B cell (primary cell): ENCODE results near the gene DNAJC25. TPM values are rescaled to one million over a fixed set of nuclear protein-coding genes. Genes with fewer than 3 reads are reported as not detected.

ENCODE experiments used
- ATAC-seq: fragments of 200-7000 bp; cut with Tn5 transposase; one replicate; pipeline ENCODE4 v1.10.0; 2021; ENCODE audit warnings: low read depth, mild to moderate bottlenecking, moderate number of reproducible peaks, moderate library complexity
- CTCF ChIA-PET: fragments of 350-600 bp; sonication (Branson Sonifier 250); formaldehyde crosslinking; loops from one replicate; lab custom pipeline; 2021; ENCODE audit warnings: antibody characterized with exemption, inconsistent platforms; lab: Charles Lee
- POLR2A ChIA-PET: fragments of 350-600 bp; sonication (Branson Sonifier 250); formaldehyde crosslinking; loops from one replicate; lab custom pipeline; 2021; ENCODE audit warnings: antibody characterized with exemption; lab: Charles Lee
- DNase-seq: peaks from one replicate; pipeline ENCODE4 v3.0.0; 2013
- H2AFZ ChIP-seq: 2 replicates; pipeline ENCODE4 v1.6.1; 2012; ENCODE audit warnings: mild to moderate bottlenecking, low read depth, low read length; ENCODE audit not compliant: insufficient read depth, poor library complexity, severe bottlenecking
- H3K27ac ChIP-seq, 2 donors: 1 replicate in 1 of 2; 2 replicates in 1 of 2; pipeline ENCODE4 v1.5.1; 2012 to 2013; ENCODE audit warnings: low read length in 2 of 2, mild to moderate bottlenecking in 2 of 2, moderate library complexity in 1 of 2
- H3K27me3 ChIP-seq, 4 experiments: fragments of 200-600 bp in 1 of 4; sonication (generic) in 1 of 4; replicated peaks in 1 of 4; 1 replicate in 2 of 4; 2 replicates in 2 of 4; pipeline versions ENCODE4 v1.6.1 to v1.7.0; 2013 to 2016; ENCODE audit warnings: low read length in 3 of 4, mild to moderate bottlenecking in 2 of 4, mixed read lengths in 1 of 4, moderate library complexity in 1 of 4; ENCODE audit not compliant: insufficient read depth in 4 of 4, control insufficient read depth in 3 of 4; ENCODE audit errors: control extremely low read depth in 1 of 4
- H3K36me3 ChIP-seq, 2 experiments: replicated peaks in 1 of 2; 1 replicate in 1 of 2; 2 replicates in 1 of 2; pipeline versions ENCODE4 v1.6.1 to v1.7.1; 2013; ENCODE audit warnings: low read length in 1 of 2; ENCODE audit not compliant: insufficient read depth in 2 of 2, control insufficient read depth in 1 of 2; ENCODE audit errors: control extremely low read depth in 1 of 2, extremely low read depth in 1 of 2
- H3K4me1 ChIP-seq, 2 donors: fragments of 200-600 bp in 1 of 2; sonication (generic) in 1 of 2; 1 replicate in 1 of 2; 2 replicates in 1 of 2; pipeline versions ENCODE4 v1.5.1 to v1.6.1; 2013 to 2017; ENCODE audit warnings: low read length in 2 of 2; ENCODE audit not compliant: control insufficient read depth in 2 of 2, insufficient read depth in 2 of 2
- H3K4me2 ChIP-seq: replicated peaks from 2 replicates; pipeline ENCODE3; 2012; ENCODE audit warnings: mild to moderate bottlenecking, low read depth, low read length; ENCODE audit not compliant: poor library complexity, severe bottlenecking
- H3K4me3 ChIP-seq, 5 experiments: fragments of 200-600 bp in 1 of 5; sonication (generic) in 1 of 5; 1 replicate in 3 of 5; 2 replicates in 2 of 5; pipeline versions ENCODE4 v1.5.1 to v1.7.0; 2011 to 2016; ENCODE audit warnings: low read length in 4 of 5, mild to moderate bottlenecking in 4 of 5, low read depth in 2 of 5, control low read depth in 1 of 5, moderate library complexity in 1 of 5; ENCODE audit not compliant: insufficient read depth in 1 of 5; ENCODE audit errors: control extremely low read depth in 1 of 5, extremely low read depth in 1 of 5
- H3K79me2 ChIP-seq: fragments of 200-600 bp; sonication (generic); one replicate; pipeline ENCODE4 v1.6.0; 2016; ENCODE audit warnings: low read length; ENCODE audit not compliant: control insufficient read depth, insufficient read depth
- H3K9ac ChIP-seq: fragments of 200-600 bp; sonication (generic); 2 replicates; pipeline ENCODE4 v1.6.1; 2017; ENCODE audit warnings: mild to moderate bottlenecking, low read length, moderate library complexity
- H3K9me3 ChIP-seq, 3 donors: one replicate each; pipeline versions ENCODE4 v1.6.1 to v1.7.1; 2013; ENCODE audit warnings: low read length in 2 of 3; ENCODE audit not compliant: control insufficient read depth in 2 of 3, insufficient read depth in 1 of 3; ENCODE audit errors: control extremely low read depth in 1 of 3
- H4K20me1 ChIP-seq: 2 replicates; pipeline ENCODE4 v1.6.0; 2012; ENCODE audit warnings: mild to moderate bottlenecking, low read length; ENCODE audit not compliant: insufficient read depth, control insufficient read depth, poor library complexity, severe bottlenecking
- H3K27ac Mint-ChIP-seq: one replicate; pipeline ENCODE4 v1.8.0; 2021; ENCODE audit warnings: mixed read lengths
- H3K27me3 Mint-ChIP-seq: one replicate; pipeline ENCODE4 v1.8.0; 2021; ENCODE audit warnings: mixed read lengths
- H3K4me1 Mint-ChIP-seq: one replicate; pipeline ENCODE4 v1.8.0; 2021; ENCODE audit warnings: mixed read lengths
- H3K4me3 Mint-ChIP-seq: one replicate; pipeline ENCODE4 v1.8.0; 2021; ENCODE audit warnings: mixed read lengths
- H3K9me3 Mint-ChIP-seq: one replicate; pipeline ENCODE4 v1.8.0; 2022; ENCODE audit warnings: mixed read lengths; ENCODE audit not compliant: insufficient read depth
- CTCF ChIP-seq: fragments of 200-600 bp; IDR thresholded peaks from one replicate; pipeline ENCODE4 v1.8.0; 2022; ENCODE audit warnings: antibody characterized with exemption, mild to moderate bottlenecking
- EZH2 ChIP-seq: IDR thresholded peaks from 2 replicates; pipeline ENCODE4 v1.6.1; 2012; ENCODE audit warnings: borderline replicate concordance, low read depth, mild to moderate bottlenecking, moderate library complexity, low read length; ENCODE audit not compliant: insufficient read depth, poor library complexity, severe bottlenecking
- WGBS: methylation state at CpG from one replicate; pipeline ENCODE4 v1.1.5; 2013; ENCODE audit warnings: missing lambda C conversion rate; ENCODE audit not compliant: insufficient coverage; 5-methylcytosine and 5-hydroxymethylcytosine counted together
- intact Hi-C: fragments of 100-400 bp; cut with micrococcal nuclease; formaldehyde crosslinking; loops from one replicate; pipeline ENCODE4 v1.10.0; 2022
- polyA plus RNA-seq: library from polyadenylated mRNA; depleted of rRNA; stranded (reverse); fragments of >200 nt; gene quantifications from 2 replicates; pipeline ENCODE4 v1.2.3, GENCODE V29; 2012
- total RNA-seq, 2 donors: library from RNA; stranded (reverse); fragments of 120-200 nt in 1 of 2; gene quantifications; 1 replicate in 1 of 2; 2 replicates in 1 of 2; pipeline versions ENCODE4 v1.2.3 to v1.2.4, GENCODE V29; 2013 to 2022

The DNAJC25 gene
- total and polyA plus RNA-seq, 2 donors (not counting 1 experiment from before 2014, with no cell fraction given), result 3.1 to 4.1 TPM

GRCh38 chr9:111661802-111662521 is 30.8 kb downstream of the DNAJC25 start:
- H2AFZ ChIP-seq, result peak overlapping the region; percentile 97
- ATAC-seq (peak; percentile 29), DNase-seq (peak; percentile 61)
- intact Hi-C loops, result loop anchor here (1.0 to 10.0 kb wide), 3 partner anchors 31 to 1053 kb away; partner anchors contain the start of genes DNAJC25, ECPAS and INIP
- no peaks in the 10 kb centered on the region for H3K9me3 ChIP-seq
- WGBS, result under 1% methylated on average over 57 of the region's 57 CpGs
- H3K4me2 ChIP-seq, result peak overlapping the region; percentile 96
- H3K27me3 Mint-ChIP-seq, result no peaks in the 10 kb centered on the region
- peaks cover 0 to 2% of the 10 kb centered on the region in 2 experiments for H3K36me3 ChIP-seq
- peaks cover 11 to 20% of the 10 kb centered on the region in 2 donors for H3K4me1 ChIP-seq
- H3K9ac ChIP-seq, result peak overlapping the region; percentile 83
- ChIA-PET POLR2A (interaction anchor here (1.0 to 1.2 kb wide), 2 partner anchors 30 to 31 kb away, joined by 3 to 6 read pairs; partner anchors contain the start of gene DNAJC25), CTCF (no interaction called here)
- H4K20me1 ChIP-seq, result peaks cover 6% of the 10 kb centered on the region
- H3K4me3 Mint-ChIP-seq, result peak overlapping the region; percentile 99
- no peaks in the 10 kb centered on the region for H3K27me3 ChIP-seq
- no peaks in the 10 kb centered on the region for H3K9me3 Mint-ChIP-seq
- peak overlapping the region; percentile 91 for H3K27ac Mint-ChIP-seq
- H3K79me2 ChIP-seq, result peaks cover 41% of the 10 kb centered on the region
- peaks cover 29% of the 10 kb centered on the region for H3K4me1 Mint-ChIP-seq
- TF ChIP-seq CTCF (no peak), EZH2 (no peak)
- H3K4me3 ChIP-seq, result peak overlapping the region; percentile 39 to 92 (median 73)
- H3K27ac ChIP-seq, result peak overlapping the region; percentile 37 to 51
